Dermis blood vessel endothelial cell (primary cell): ENCODE results near the gene SPDYE4. TPM values are rescaled to one million over a fixed set of nuclear protein-coding genes. Genes with fewer than 3 reads are reported as not detected.

Source experiments
- DNase-seq: peaks from one replicate; pipeline ENCODE4 v3.0.0; 2010
- total RNA-seq: library from RNA; depleted of rRNA; stranded (reverse); fragments of >200 nt; gene quantifications from 2 replicates; pipeline ENCODE4 v1.2.3, GENCODE V29; 2014

The SPDYE4 gene
- total RNA-seq, 1 donor from 2014 or later, result not detected

DNA sequence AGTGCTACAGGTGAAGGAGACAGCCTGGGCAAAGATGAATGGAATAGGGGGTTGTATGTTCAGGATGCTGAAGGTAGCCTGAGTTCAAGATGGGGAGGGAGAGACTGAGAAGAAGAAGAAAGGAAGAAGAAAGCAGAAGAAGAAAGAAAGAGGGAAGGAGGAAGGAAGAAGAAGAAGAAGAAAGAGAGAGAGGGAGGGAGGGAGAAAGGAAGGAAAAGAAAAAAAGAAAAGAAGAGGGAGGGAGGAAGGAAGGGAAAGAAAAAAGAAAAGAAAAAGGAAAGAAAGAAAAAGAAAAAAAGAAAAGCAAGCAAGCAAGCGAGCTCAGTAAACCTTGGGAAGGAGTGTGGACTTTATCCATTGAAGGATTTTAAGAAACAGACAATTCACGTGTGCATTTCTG, 21.6 kb downstream of the SPDYE4 start:
- no peak for DNase-seq

- no peak for DNase-seq
These were observed 22.0 kb downstream of the SPDYE4 start for GRCh38 chr17:8736362-8736761.

DNA sequence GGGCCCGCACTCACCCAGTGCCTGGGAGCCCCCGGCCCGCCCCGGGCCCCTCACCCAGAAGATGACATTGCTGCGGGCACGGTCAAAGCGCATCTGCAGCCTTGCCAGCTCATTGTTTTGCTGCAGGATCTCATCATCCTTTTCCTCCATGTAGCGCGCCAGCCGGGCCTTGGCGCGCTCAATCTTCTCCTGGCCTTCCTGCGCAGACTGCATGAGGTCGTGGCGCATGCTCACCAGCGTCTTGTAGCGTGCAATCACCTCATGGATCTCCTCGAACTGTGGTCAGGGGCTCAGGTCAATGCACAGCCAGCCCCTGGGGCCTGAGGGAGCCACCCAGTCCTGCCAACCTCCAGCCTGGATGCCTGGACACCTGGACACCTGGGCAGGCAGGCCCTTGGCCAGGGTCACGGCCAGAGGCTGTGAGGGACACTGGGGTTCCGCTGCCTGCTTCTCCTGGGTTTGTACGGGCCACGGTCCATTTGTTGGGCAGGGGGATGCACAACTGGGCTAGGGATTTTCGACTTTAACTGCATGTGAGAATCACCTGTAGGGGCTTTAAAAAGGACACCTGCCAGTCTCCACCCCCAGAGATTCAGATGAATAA, 22.9 kb downstream of the SPDYE4 start:
- no peak for DNase-seq

GRCh38 chr17:8734876-8735275, 23.5 kb downstream of the SPDYE4 start:
- no peak for DNase-seq

- DNase-seq, result no peak
These were observed 25.8 kb downstream of the SPDYE4 start for GRCh38 chr17:8732406-8733085.

DNA sequence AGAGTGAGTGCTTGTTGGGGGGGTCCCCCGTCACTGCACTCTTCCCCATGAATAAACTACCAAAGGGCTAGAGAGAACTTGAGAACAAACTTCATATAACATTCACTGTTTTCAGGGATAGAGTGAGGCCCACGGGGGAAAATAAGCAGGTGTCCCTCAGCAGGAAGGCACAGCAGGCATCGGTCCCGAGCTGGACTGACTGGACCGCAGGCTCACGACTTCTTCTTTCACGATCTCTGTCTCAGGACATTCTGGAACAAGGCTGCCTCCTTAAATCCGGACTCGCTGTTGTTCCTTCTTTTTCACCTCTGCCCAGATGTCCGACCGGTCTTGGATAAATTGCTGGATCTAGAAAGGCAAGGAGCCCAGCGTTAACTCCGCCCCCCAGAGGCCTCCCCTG, 28.5 kb downstream of the SPDYE4 start:
- no peak for DNase-seq

- DNase-seq, result no peak
These were observed 28.9 kb downstream of the SPDYE4 start for GRCh38 chr17:8729421-8729820.

DNA sequence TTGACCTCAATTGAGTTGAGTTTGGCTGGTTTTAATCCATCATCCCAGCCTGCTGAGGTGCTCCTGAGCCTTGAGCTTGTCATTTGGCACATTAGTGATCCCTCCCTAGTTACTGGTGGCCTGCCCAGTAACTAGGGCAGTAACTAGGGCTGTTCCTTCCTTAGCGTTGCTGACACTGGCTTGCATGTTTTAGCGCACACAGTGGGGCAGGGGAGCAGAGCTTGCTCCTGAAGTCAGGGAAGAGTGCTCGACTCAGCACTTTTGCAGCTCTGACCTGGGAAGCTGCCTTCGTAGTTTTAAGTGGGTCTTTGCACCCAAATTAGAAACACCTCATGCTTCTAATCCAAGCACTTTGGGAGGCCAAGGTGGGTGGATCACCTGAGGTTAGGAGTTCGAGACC, 29.4 kb downstream of the SPDYE4 start:
- no peak for DNase-seq

DNA sequence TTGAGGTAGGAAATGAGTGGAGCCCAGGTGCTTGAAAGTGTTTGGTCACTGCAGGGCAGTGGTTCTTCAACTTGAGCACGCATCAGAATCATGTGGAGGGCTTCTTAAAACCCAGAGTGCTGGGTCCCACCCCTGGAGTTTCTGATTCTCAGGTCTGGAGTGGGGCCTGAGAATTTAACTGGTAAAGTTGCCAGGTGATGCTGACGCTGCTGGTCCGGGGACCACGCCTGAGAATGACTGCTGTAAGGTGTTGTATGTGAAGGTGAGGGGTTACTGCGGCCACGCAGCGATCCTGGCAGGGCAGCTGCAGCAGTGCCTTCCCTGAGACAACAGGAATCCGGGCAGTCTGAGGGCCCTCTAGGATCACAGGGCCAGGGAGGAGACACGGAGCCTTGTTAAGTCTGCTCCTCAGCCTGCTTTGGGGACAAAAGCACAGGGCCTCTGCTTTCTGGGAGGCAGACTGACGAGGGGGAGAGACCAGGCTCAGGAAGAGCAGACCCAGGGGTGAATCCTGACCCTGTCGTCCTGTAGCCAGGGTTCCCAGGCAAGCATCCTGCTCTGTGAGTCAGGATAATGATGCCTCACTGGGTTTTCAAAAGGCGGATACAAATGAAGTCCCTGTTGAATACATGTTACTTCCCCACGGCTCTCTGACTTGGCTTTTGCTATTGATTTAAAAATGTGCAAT, 30.0 kb downstream of the SPDYE4 start:
- no peak for DNase-seq

DNA sequence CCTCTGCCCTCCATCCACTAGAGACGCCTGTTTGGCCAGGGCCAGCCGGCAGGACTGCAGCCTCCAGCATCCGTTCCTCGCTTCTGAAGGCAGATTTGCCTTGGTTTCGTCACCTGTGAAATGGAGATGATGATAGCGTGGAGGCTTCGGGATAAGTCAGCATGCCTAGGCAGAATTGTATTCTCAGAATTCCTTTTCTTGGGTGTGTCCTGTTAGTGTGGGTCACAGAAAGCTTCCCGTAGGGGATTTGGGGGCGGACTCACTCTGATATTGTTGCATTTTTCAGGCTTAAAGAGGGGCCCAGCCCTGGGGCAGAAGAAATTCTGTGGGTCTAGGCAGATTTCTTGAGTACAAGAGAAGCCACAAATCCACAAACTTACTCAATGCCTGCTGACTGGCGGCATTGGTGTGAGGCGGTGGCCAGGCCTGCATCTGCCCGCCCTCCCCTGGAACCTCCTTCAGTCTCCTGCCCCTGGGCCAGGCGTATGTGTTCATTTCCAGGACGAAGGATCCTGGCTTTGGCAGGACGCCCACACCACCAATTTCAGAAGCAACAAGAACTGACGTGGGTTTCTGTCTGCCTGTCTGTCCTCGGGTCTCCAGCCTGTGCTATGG, 31.3 kb downstream of the SPDYE4 start:
- no peak for DNase-seq

- no peak for DNase-seq
These were observed 32.2 kb downstream of the SPDYE4 start for GRCh38 chr17:8725881-8726876.

DNA sequence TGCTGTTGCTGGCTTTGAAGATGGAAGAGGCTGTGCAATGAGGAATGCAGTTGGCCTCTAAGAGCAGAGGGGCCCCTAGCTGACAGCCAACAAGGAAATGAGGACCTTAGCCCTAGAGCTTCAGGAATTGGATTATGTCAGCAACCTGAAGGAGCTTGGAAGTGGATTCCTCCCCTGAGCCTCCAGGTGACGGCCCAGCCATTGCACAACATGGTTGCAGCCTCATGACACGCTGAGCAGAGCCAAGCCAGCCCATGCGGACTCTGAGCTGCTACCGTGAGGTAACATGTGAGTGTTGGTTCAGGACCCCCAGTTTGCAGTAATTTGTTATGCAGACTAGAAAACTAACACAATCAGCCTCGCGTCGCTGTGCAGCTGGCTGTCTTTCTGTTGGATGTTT, 33.9 kb downstream of the SPDYE4 start:
- no peak for DNase-seq

DNA sequence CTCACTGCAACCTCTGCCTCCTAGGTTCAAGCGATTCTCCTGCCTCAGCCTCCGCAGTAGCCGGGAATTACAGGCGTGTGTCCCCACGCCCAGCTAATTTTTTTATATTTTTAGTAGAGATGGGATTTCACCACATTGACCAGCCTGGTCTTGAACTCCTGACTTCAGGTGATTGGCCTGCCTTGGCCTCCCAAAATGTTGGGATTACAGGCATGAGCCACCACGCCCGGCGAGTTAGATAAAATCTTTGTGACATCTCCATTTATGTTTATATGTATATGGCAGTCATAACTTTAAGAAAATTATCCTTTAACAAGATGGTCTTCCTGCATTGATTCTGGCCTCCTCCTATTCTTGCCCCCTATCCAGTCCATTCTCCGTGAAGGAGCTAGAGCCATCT, 37.8 kb downstream of the SPDYE4 start:
- no peak for DNase-seq

- no peak for DNase-seq
These were observed 38.8 kb downstream of the SPDYE4 start for GRCh38 chr17:8719291-8720246.

GRCh38 chr17:8718001-8718563, 40.3 kb downstream of the SPDYE4 start:
- no peak for DNase-seq

DNA sequence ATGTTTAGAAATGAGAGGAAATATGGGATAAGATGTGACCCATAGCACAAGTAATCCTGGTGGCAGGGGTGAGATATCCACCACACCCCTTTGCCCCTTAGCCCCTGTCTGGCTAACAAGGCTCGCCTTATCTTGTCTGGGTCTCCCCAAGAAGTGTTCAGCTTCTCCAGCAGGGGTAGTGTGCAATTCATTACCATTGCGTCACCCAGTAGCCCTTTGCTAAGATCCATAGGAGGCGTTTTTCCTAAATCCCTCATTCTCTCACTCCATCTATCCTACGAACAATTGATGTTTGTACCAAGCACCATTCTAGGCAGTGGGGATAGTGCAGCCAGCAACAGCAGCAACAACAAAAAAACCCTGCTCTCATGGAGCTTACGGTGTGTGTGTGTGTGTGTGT, 44.5 kb downstream of the SPDYE4 start:
- no peak for DNase-seq

GRCh38 chr17:8713315-8713714, 45.0 kb downstream of the SPDYE4 start:
- DNase-seq, result no peak

- DNase-seq, result no peak
These were observed 45.6 kb downstream of the SPDYE4 start for GRCh38 chr17:8712698-8713097.

DNA sequence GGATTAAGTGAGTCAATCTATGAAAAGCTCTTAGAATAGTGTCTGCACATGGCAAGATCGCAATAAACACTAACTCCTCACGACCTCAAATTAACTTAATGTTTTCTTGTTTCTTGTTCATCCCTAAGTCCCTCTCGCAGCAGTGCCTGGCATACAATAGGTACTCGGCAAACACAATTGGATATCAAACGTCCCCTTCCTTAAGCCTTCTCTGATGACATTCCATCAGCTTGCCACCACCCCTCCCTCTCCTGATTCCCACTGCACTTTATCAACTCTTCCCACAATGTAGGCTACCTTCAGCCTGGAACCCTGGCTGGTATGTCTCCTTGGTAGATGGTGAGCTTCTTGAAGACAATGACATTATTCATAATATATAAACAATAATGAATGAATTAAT, 47.1 kb downstream of the SPDYE4 start:
- DNase-seq, result no peak

GRCh38 chr17:8710813-8711212, 47.5 kb downstream of the SPDYE4 start:
- no peak for DNase-seq

DNA sequence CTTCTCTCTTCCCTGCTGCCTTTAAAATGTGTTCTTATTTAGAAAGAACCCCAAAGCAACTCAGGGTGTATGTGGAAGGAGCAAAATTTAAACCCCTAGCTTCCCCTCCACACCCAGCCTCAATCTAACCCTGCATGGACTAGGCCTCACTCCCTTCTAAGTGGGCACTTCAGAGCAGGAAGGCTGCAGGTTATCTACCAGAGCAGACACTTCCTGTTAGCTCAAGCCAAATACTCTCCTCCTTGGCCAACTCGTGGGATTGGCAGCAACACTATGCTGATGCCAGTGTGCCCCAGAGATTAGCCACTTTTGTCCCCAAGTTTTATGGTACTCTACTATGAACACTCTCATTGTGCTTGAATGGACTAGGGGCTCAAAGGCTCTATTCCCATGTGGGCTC, 49.3 kb downstream of the SPDYE4 start:
- DNase-seq, result peak; percentile 59
